ENCODE measurements around the gene CRY1. TPM values are rescaled to one million over a fixed set of nuclear protein-coding genes. Genes with fewer than 3 reads are reported as not detected.
"Not testable (repeated sequence)": the region's sequence is repeated elsewhere in the genome, so short reads cannot be mapped to it uniquely, and the experiment has no call there.

Gene CRY1
- total RNA-seq, 3 donors from 2014 or later (not counting 1 experiment from before 2014, with no cell fraction given) = 71.1 to 124 (median 115) TPM

DNA sequence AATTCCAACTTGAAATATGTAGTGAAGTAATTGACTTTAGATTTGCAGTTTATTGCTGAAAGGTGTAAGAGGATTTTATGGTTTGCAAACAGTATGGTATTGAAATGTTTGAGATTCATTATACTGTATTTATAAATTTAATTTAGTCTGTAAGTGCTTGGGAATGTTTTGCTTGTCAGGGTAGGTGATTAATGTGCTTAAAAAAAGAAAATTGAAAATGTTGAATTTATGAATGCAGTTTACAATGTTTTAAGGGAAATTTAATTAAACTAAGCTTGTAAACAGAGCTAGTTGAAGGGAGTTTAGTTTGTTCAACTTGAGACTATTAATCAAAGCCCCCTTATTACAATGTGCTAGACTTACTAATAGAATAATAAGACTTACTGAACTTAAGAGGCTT, 18.0 kb upstream of the CRY1 start:
- DNase-seq (no peak), ATAC-seq (no peak)
- Histone ChIP-seq H3K9me3 (ENCODE audit: control insufficient read depth, insufficient read depth, low read length) (no peaks in the 10 kb centered on the region), H3K4me1 (ENCODE audit: control insufficient read depth, insufficient read depth, low read length) (no peaks in the 10 kb centered on the region), H3K27ac (ENCODE audit: low read length) (no peak overlapping the region), H3K4me3 (ENCODE audit: low read length) (no peak overlapping the region), H3K27me3 (ENCODE audit: control insufficient read depth, insufficient read depth, low read length) (peaks cover 4% of the 10 kb centered on the region), H3K36me3 (ENCODE audit: control insufficient read depth, insufficient read depth, low read length) (no peaks in the 10 kb centered on the region)
- H3K36me3 Mint-ChIP-seq = no peaks in the 10 kb centered on the region
- intact Hi-C loops (cut with micrococcal nuclease) = no loop called here
- H3K27ac Mint-ChIP-seq = no peak overlapping the region
- TF ChIP-seq, protein P1, sequence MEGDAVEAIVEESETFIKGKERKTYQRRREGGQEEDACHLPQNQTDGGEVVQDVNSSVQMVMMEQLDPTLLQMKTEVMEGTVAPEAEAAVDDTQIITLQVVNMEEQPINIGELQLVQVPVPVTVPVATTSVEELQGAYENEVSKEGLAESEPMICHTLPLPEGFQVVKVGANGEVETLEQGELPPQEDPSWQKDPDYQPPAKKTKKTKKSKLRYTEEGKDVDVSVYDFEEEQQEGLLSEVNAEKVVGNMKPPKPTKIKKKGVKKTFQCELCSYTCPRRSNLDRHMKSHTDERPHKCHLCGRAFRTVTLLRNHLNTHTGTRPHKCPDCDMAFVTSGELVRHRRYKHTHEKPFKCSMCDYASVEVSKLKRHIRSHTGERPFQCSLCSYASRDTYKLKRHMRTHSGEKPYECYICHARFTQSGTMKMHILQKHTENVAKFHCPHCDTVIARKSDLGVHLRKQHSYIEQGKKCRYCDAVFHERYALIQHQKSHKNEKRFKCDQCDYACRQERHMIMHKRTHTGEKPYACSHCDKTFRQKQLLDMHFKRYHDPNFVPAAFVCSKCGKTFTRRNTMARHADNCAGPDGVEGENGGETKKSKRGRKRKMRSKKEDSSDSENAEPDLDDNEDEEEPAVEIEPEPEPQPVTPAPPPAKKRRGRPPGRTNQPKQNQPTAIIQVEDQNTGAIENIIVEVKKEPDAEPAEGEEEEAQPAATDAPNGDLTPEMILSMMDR (IDR thresholded peaks at IDR 0.05) = no peak
- H3K9me3 Mint-ChIP-seq = no peaks in the 10 kb centered on the region
- H3K4me1 Mint-ChIP-seq = no peaks in the 10 kb centered on the region
- H3K27me3 Mint-ChIP-seq (ENCODE audit: low read depth in 2 of 2) = peaks cover 14 to 33% of the 10 kb centered on the region in 2 donors
- H3K4me3 Mint-ChIP-seq = no peak overlapping the region

GRCh38 chr12:107109726-107110719, 16.7 kb upstream of the CRY1 start:
- Histone ChIP-seq H3K9me3 (ENCODE audit: control insufficient read depth, insufficient read depth, low read length) (no peaks in the 10 kb centered on the region), H3K4me1 (ENCODE audit: control insufficient read depth, insufficient read depth, low read length) (no peaks in the 10 kb centered on the region), H3K27ac (ENCODE audit: low read length) (no peak overlapping the region), H3K27me3 (ENCODE audit: control insufficient read depth, insufficient read depth, low read length) (peaks cover 4% of the 10 kb centered on the region), H3K36me3 (ENCODE audit: control insufficient read depth, insufficient read depth, low read length) (no peaks in the 10 kb centered on the region), H3K4me3 (ENCODE audit: low read length) (no peak overlapping the region)
- ATAC-seq (no peak), DNase-seq (no peak)
- H3K9me3 Mint-ChIP-seq = no peaks in the 10 kb centered on the region
- TF ChIP-seq, protein P1 (IDR thresholded peaks at IDR 0.05) = no peak
- H3K4me1 Mint-ChIP-seq = no peaks in the 10 kb centered on the region
- no peak overlapping the region for H3K4me3 Mint-ChIP-seq
- intact Hi-C loops (cut with micrococcal nuclease) = no loop called here
- peaks cover 21 to 30% of the 10 kb centered on the region in 2 donors for H3K27me3 Mint-ChIP-seq (ENCODE audit: low read depth in 2 of 2)
- no peak overlapping the region for H3K27ac Mint-ChIP-seq
- H3K36me3 Mint-ChIP-seq = no peaks in the 10 kb centered on the region
- WGBS (ENCODE audit: insufficient coverage) = 88% methylated on average over 12 of the region's 12 CpGs

- no peaks in the 10 kb centered on the region for H3K4me1 ChIP-seq (ENCODE audit: control insufficient read depth, insufficient read depth, low read length)
- H3K27ac ChIP-seq (ENCODE audit: low read length) = no peak overlapping the region
- intact Hi-C loops (cut with micrococcal nuclease) = no loop called here
- TF ChIP-seq, protein P1 (IDR thresholded peaks at IDR 0.05) = no peak
- Mint-ChIP-seq H3K27me3 (ENCODE audit: low read depth in 2 of 2) (peaks cover 21% of the 10 kb centered on the region in 2 donors), H3K27ac (no peak overlapping the region), H3K4me1 (no peaks in the 10 kb centered on the region), H3K9me3 (no peaks in the 10 kb centered on the region), H3K4me3 (no peak overlapping the region), H3K36me3 (no peaks in the 10 kb centered on the region)
- no peaks in the 10 kb centered on the region for H3K9me3 ChIP-seq (ENCODE audit: control insufficient read depth, insufficient read depth, low read length)
- H3K4me3 ChIP-seq (ENCODE audit: low read length) = no peak overlapping the region
- WGBS (ENCODE audit: insufficient coverage) = 93% methylated on average over 7 of the region's 8 CpGs
- ATAC-seq = no peak
- peaks cover 4% of the 10 kb centered on the region for H3K27me3 ChIP-seq (ENCODE audit: control insufficient read depth, insufficient read depth, low read length)
- no peak for DNase-seq
- no peaks in the 10 kb centered on the region for H3K36me3 ChIP-seq (ENCODE audit: control insufficient read depth, insufficient read depth, low read length)
Observed at GRCh38 chr12:107108995-107109508, 15.7 kb upstream of the CRY1 start.

DNA sequence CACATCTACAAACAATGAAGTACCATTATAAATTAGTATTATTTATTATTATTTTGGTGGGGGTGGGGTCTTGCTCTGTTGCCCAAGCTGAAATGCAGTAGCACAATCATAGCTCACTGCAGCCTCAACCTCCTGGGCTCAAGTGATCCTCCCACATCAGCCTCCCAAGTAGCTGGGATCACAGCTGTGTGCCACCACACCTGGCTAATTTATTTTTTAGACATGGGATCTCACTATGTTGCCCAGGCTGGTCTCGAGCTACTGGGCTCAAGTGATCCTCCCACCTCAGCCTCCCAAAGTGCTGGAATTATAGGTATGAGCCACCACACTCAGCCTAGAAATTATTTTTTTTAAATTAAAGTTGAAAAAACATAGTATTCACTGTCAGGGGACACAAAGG, 15.0 kb upstream of the CRY1 start:
- not testable (repeated sequence) for H3K4me3 Mint-ChIP-seq, H3K4me1 Mint-ChIP-seq

More for the DNA sequence above, 15.0 kb upstream of the CRY1 start:
- H3K36me3 Mint-ChIP-seq; H3K9me3 Mint-ChIP-seq; H3K27me3 ChIP-seq (ENCODE audit: control insufficient read depth, insufficient read depth, low read length); H3K27ac ChIP-seq (ENCODE audit: low read length); H3K9me3 ChIP-seq (ENCODE audit: control insufficient read depth, insufficient read depth, low read length); H3K4me1 ChIP-seq (ENCODE audit: control insufficient read depth, insufficient read depth, low read length); H3K4me3 ChIP-seq (ENCODE audit: low read length); intact Hi-C loops (cut with micrococcal nuclease); ATAC-seq; DNase-seq; H3K36me3 ChIP-seq (ENCODE audit: control insufficient read depth, insufficient read depth, low read length); H3K27ac Mint-ChIP-seq: not testable (repeated sequence)
- WGBS (ENCODE audit: insufficient coverage) = 67% methylated on average over 1 of the region's 1 CpG
- peaks cover 14 to 18% of the 10 kb centered on the region in 2 donors for H3K27me3 Mint-ChIP-seq (ENCODE audit: low read depth in 2 of 2)
